Effector memory CD4-positive, alpha-beta T cell (primary cell): ENCODE measurements around the gene HMGN2.

Experiments
- DNase-seq, 3 donors: peaks; one replicate each; pipeline ENCODE4 v3.0.0-alpha.2; 2020
- H3K27ac ChIP-seq: 2 replicates; pipeline ENCODE4 v1.7.0; 2013; ENCODE audit warnings: mild to moderate bottlenecking, low read length, moderate library complexity; ENCODE audit not compliant: insufficient read depth, poor library complexity, severe bottlenecking
- H3K27me3 ChIP-seq: replicated peaks from 2 replicates; pipeline ENCODE4 v1.7.0; 2013; ENCODE audit warnings: mild to moderate bottlenecking, low read length; ENCODE audit not compliant: insufficient read depth, control insufficient read depth, poor library complexity, severe bottlenecking
- H3K36me3 ChIP-seq: 2 replicates; pipeline ENCODE4 v1.7.0; 2013; ENCODE audit warnings: mild to moderate bottlenecking, low read length, moderate library complexity; ENCODE audit not compliant: control insufficient read depth, insufficient read depth
- H3K4me1 ChIP-seq: 2 replicates; pipeline ENCODE4 v1.7.0; 2013; ENCODE audit warnings: low read length, mild to moderate bottlenecking; ENCODE audit not compliant: control insufficient read depth, insufficient read depth, poor library complexity, severe bottlenecking
- H3K4me3 ChIP-seq: 2 replicates; pipeline ENCODE4 v1.7.0; 2013; ENCODE audit warnings: low read length, low read depth, mild to moderate bottlenecking; ENCODE audit not compliant: insufficient read depth, poor library complexity, severe bottlenecking
- H3K9me3 ChIP-seq: 2 replicates; pipeline ENCODE4 v1.7.0; 2013; ENCODE audit warnings: mild to moderate bottlenecking, low read length, moderate library complexity; ENCODE audit not compliant: control insufficient read depth

Gene HMGN2

GRCh38 chr1:26522073-26522472 is 49.8 kb downstream of the HMGN2 start:
- no peak overlapping the region for H3K4me3 ChIP-seq
- H3K27ac ChIP-seq = no peak overlapping the region
- H3K9me3 ChIP-seq = no peaks in the 10 kb centered on the region
- H3K36me3 ChIP-seq = no peaks in the 10 kb centered on the region
- DNase-seq = no peak
- H3K4me1 ChIP-seq = no peaks in the 10 kb centered on the region
- no peaks in the 10 kb centered on the region for H3K27me3 ChIP-seq

GRCh38 chr1:26524181-26524580 is 51.9 kb downstream of the HMGN2 start:
- H3K36me3 ChIP-seq = no peaks in the 10 kb centered on the region
- H3K9me3 ChIP-seq = no peaks in the 10 kb centered on the region
- DNase-seq = no peak
- no peak overlapping the region for H3K4me3 ChIP-seq
- no peak overlapping the region for H3K27ac ChIP-seq
- H3K27me3 ChIP-seq = no peaks in the 10 kb centered on the region
- H3K4me1 ChIP-seq = no peaks in the 10 kb centered on the region
